Thymus (tissue), 11 donors: ENCODE data around the gene ANKS1B. TPM values are rescaled to one million over a fixed set of nuclear protein-coding genes. Genes with fewer than 3 reads are reported as not detected.
"Not testable (repeated sequence)": the region's sequence is repeated elsewhere in the genome, so short reads cannot be mapped to it uniquely, and the experiment has no call there.

Source experiments
- DNase-seq, 9 donors: peaks; one replicate each; pipeline ENCODE4 v3.0.0-alpha.2; 2013; ENCODE audit warnings: low spot score in 9 of 9, low read depth in 6 of 9, missing footprints in 1 of 9
- H3K27ac ChIP-seq, 2 donors: one replicate each; pipeline ENCODE4 v1.5.1; 2013; ENCODE audit warnings: control low read depth in 1 of 2, low read depth in 1 of 2, low read length in 1 of 2, mild to moderate bottlenecking in 1 of 2, moderate library complexity in 1 of 2
- H3K27me3 ChIP-seq, 2 donors: one replicate each; pipeline ENCODE4 v1.5.1; 2013; ENCODE audit warnings: low read length in 1 of 2; ENCODE audit not compliant: control insufficient read depth in 2 of 2, insufficient read depth in 1 of 2
- H3K36me3 ChIP-seq, 2 donors: one replicate each; pipeline ENCODE4 v1.5.1; 2013; ENCODE audit warnings: low read length in 1 of 2, mild to moderate bottlenecking in 1 of 2, moderate library complexity in 1 of 2; ENCODE audit not compliant: control insufficient read depth in 2 of 2, insufficient read depth in 2 of 2
- H3K4me1 ChIP-seq, 2 donors: one replicate each; pipeline ENCODE4 v1.5.1; 2013; ENCODE audit warnings: low read length in 2 of 2; ENCODE audit not compliant: control insufficient read depth in 2 of 2, insufficient read depth in 2 of 2
- H3K4me3 ChIP-seq, 2 donors: one replicate each; pipeline ENCODE4 v1.5.1; 2013; ENCODE audit warnings: low read length in 2 of 2, control low read depth in 1 of 2, mild to moderate bottlenecking in 1 of 2
- H3K9me3 ChIP-seq, 2 donors: one replicate each; pipeline ENCODE4 v1.5.1; 2013; ENCODE audit warnings: low read length in 1 of 2, mild to moderate bottlenecking in 1 of 2; ENCODE audit not compliant: control insufficient read depth in 2 of 2, insufficient read depth in 1 of 2
- WGBS: extraction: QIAGEN DNeasy Blood & Tissue Kit; methylation state at CpG from one replicate; pipeline ENCODE4 v1.1.7; 2013; 5-methylcytosine and 5-hydroxymethylcytosine counted together
- polyA plus RNA-seq: library from polyadenylated mRNA; stranded (reverse); fragments of 200-250 nt; gene quantifications from one replicate; pipeline ENCODE4 v1.2.3, GENCODE V29; 2013
- total RNA-seq: library from RNA; stranded (reverse); fragments of 120-200 nt; gene quantifications from one replicate; pipeline ENCODE4 v1.2.4, GENCODE V29; 2013
- donor health status: healthy.

Gene ANKS1B
- total and polyA plus RNA-seq, 2 donors: 3.5 to 4.9 TPM

- H3K4me3 ChIP-seq: no peak overlapping the region
- DNase-seq: no peak
- 95% methylated on average over 3 of the region's 3 CpGs for WGBS
- H3K27ac ChIP-seq: no peak overlapping the region
- no peaks in the 10 kb centered on the region for H3K36me3 ChIP-seq
- H3K4me1 ChIP-seq: no peaks in the 10 kb centered on the region
- H3K9me3 ChIP-seq: no peaks in the 10 kb centered on the region
- no peaks in the 10 kb centered on the region for H3K27me3 ChIP-seq
Observed at GRCh38 chr12:98772818-98773217, 1211.9 kb downstream of the ANKS1B start.

DNA sequence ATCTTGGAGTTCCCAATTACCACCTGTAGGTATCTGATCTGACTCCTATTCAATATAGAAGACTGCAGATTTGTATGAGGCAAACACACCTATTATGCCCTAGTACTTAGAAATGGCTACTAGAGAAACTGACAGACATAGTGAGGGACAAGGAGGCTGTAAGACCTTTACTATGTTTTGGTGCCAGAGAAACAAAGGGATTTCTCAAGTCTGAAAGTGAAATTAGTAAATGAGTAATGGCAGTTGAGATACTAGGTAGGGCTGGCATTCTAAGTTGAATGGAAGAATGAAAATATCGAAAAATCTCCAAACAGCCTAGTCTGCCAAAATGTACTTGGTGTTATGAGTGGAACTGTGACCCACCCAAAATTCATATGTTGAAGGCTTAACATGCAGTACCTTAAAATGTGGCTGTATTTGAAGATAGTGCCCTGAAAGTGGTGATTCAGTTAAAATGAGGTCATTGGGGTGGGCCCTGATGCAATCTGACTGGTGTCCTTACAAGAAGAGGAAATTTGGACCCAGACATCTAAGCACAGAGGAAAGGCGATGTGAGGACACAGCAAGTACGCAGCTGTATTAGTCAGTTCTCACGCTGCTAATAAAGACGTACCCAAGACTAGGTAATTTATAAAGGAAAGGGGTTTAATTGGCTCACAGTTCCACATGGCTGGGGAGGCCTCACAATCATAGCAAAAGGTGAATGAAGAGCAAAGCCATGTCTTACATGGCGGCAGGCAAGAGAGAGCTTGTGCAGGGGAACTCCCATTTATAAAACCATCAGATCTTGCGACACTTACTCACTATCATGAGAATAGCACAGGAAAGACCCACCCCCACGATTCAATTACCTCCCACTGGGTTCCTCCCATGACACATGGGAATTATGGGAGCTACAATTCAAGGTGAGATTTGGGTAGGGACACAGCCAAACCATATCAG lies 1212.7 kb downstream of the ANKS1B start:
- Histone ChIP-seq H3K4me1 (no peaks in the 10 kb centered on the region), H3K36me3 (no peaks in the 10 kb centered on the region), H3K27ac (no peak overlapping the region), H3K27me3 (no peaks in the 10 kb centered on the region), H3K4me3 (no peak overlapping the region), H3K9me3 (no peaks in the 10 kb centered on the region)
- WGBS: 95% methylated on average over 8 of the region's 8 CpGs
- no peak for DNase-seq

- WGBS: 94% methylated on average over 4 of the region's 4 CpGs
- Histone ChIP-seq H3K4me1 (no peaks in the 10 kb centered on the region), H3K27ac (no peak overlapping the region), H3K4me3 (no peak overlapping the region), H3K9me3 (no peaks in the 10 kb centered on the region), H3K36me3 (no peaks in the 10 kb centered on the region), H3K27me3 (no peaks in the 10 kb centered on the region)
- no peak for DNase-seq
Observed at GRCh38 chr12:98770230-98770629, 1214.5 kb downstream of the ANKS1B start.

GRCh38 chr12:98769068-98769467 lies 1215.7 kb downstream of the ANKS1B start:
- H3K27ac ChIP-seq: no peak overlapping the region
- no peaks in the 10 kb centered on the region for H3K4me1 ChIP-seq
- H3K9me3 ChIP-seq: no peaks in the 10 kb centered on the region
- no peaks in the 10 kb centered on the region for H3K27me3 ChIP-seq
- no peaks in the 10 kb centered on the region for H3K36me3 ChIP-seq
- no peak overlapping the region for H3K4me3 ChIP-seq
- no peak for DNase-seq

GRCh38 chr12:98767248-98767647 lies 1217.5 kb downstream of the ANKS1B start:
- H3K27ac ChIP-seq: no peak overlapping the region
- H3K4me1 ChIP-seq: no peaks in the 10 kb centered on the region
- no peaks in the 10 kb centered on the region for H3K27me3 ChIP-seq
- no peaks in the 10 kb centered on the region for H3K36me3 ChIP-seq
- WGBS: 86% methylated on average over 9 of the region's 9 CpGs
- no peak for DNase-seq
- H3K4me3 ChIP-seq: no peak overlapping the region
- H3K9me3 ChIP-seq: no peaks in the 10 kb centered on the region

DNA sequence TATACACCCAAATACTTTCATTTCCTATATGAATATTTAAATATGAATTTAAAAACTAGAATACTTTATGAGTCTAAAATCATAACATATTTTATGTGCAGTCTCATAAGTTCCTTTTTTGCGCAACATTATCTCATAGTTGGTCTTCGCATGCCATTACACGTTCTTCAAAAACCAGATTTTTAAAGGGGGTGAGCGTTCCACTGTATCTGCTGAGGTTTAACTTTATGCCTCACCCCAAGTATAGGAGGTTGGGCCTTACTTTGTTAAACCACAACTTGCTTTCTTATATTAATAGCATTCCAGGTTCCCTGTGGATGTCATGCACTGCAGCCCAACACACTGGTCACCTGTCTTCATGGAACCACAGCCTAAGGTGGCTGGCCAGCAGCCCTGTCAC lies 1221.1 kb downstream of the ANKS1B start:
- 95% methylated on average over 4 of the region's 4 CpGs for WGBS
- no peak for DNase-seq
- H3K36me3 ChIP-seq: no peaks in the 10 kb centered on the region
- H3K9me3 ChIP-seq: no peaks in the 10 kb centered on the region
- H3K27me3 ChIP-seq: no peaks in the 10 kb centered on the region
- no peak overlapping the region for H3K27ac ChIP-seq
- no peaks in the 10 kb centered on the region for H3K4me1 ChIP-seq
- no peak overlapping the region for H3K4me3 ChIP-seq

DNA sequence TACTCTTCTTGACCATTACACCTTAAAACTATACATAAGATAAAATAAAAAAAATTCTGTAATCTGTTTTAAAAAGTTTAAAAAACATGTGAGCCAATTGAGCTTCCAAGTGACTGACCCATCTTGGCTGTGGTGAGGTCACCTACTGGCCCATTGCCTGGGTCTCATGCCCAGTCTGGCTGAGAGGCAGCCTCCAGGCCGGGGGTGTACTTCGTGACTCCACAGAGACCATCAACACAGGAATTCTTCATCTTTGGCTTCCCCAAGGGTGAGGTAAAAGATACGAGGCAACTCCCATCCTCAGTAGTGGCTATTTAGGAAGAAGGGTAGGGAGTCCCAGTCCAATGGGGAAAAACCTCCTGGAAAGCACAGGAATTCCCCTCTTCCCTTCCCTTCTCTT lies 1226.4 kb downstream of the ANKS1B start:
- WGBS: 93% methylated on average over 3 of the region's 3 CpGs
- no peak overlapping the region for H3K27ac ChIP-seq
- no peaks in the 10 kb centered on the region for H3K36me3 ChIP-seq
- H3K4me3 ChIP-seq: no peak overlapping the region
- no peaks in the 10 kb centered on the region for H3K9me3 ChIP-seq
- DNase-seq: no peak
- no peaks in the 10 kb centered on the region for H3K4me1 ChIP-seq
- no peaks in the 10 kb centered on the region for H3K27me3 ChIP-seq

DNA sequence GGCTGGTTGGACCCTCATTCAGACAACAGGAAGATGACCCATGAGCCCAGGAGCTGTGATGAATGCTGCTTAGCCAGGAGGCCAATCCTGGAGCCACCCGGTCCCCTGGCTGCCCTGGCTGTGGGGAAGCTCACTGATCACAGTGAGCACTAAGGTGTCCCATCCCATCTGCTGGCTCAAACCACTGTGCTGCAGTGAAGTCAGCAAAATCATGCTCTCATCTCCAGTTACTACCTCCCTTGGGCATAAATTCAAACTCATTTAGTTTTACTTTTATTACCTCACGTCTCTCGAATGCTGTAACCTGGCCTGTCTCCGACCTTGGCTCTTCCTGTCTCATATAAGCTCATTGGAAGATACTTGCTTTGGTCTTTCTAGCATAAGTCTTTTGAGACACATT lies 1227.3 kb downstream of the ANKS1B start:
- Histone ChIP-seq H3K36me3 (no peaks in the 10 kb centered on the region), H3K27me3 (no peaks in the 10 kb centered on the region), H3K4me3 (no peak overlapping the region), H3K4me1 (no peaks in the 10 kb centered on the region), H3K9me3 (no peaks in the 10 kb centered on the region), H3K27ac (no peak overlapping the region)
- DNase-seq: no peak
- 70% methylated on average over 4 of the region's 4 CpGs for WGBS

DNA sequence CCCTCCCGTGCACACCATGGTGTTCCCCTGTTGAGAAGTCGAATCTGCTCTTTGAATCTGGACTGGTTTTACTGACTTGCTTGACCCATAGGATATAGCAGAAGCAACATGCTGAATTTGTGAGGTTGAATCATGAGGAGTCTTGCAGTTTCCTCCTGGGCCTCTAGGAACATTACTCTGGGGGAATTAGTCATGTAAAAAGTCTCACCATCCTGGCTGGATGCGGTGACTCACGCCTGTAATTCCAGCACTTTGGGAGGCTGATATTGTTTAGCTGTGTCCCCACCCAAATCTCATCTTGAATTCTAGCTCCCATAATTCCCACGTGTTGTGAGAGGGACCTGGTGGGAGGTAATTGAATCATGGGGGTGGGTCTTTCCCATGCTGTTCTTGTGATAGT lies 1228.9 kb downstream of the ANKS1B start:
- not testable (repeated sequence) for H3K4me3 ChIP-seq, H3K4me1 ChIP-seq, H3K27ac ChIP-seq, H3K9me3 ChIP-seq, DNase-seq, H3K36me3 ChIP-seq, H3K27me3 ChIP-seq
- 87% methylated on average over 5 of the region's 5 CpGs for WGBS
